HG02642 (cell line): ENCODE measurements around the gene NACC2.

Experiments used
- ATAC-seq: cut with Tn5 transposase; IDR thresholded peaks from one replicate; pipeline ENCODE4 v1.9.1; 2021; ENCODE audit warnings: mild to moderate bottlenecking; ENCODE audit not compliant: unreplicated experiment, poor library complexity

Gene NACC2, protein sequence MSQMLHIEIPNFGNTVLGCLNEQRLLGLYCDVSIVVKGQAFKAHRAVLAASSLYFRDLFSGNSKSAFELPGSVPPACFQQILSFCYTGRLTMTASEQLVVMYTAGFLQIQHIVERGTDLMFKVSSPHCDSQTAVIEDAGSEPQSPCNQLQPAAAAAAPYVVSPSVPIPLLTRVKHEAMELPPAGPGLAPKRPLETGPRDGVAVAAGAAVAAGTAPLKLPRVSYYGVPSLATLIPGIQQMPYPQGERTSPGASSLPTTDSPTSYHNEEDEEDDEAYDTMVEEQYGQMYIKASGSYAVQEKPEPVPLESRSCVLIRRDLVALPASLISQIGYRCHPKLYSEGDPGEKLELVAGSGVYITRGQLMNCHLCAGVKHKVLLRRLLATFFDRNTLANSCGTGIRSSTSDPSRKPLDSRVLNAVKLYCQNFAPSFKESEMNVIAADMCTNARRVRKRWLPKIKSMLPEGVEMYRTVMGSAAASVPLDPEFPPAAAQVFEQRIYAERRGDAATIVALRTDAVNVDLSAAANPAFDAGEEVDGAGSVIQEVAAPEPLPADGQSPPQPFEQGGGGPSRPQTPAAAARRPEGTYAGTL

GRCh38 chr9:136095070-136096058, at the start of gene NACC2:
Gene NACC2 (minus strand): TSS chr9:136095289. CDS start chr9:136050521, 44,768 bp downstream.
- ATAC-seq: no peak

GRCh38 chr9:136144450-136144849, 49.4 kb upstream of the NACC2 start:
- no peak for ATAC-seq

DNA sequence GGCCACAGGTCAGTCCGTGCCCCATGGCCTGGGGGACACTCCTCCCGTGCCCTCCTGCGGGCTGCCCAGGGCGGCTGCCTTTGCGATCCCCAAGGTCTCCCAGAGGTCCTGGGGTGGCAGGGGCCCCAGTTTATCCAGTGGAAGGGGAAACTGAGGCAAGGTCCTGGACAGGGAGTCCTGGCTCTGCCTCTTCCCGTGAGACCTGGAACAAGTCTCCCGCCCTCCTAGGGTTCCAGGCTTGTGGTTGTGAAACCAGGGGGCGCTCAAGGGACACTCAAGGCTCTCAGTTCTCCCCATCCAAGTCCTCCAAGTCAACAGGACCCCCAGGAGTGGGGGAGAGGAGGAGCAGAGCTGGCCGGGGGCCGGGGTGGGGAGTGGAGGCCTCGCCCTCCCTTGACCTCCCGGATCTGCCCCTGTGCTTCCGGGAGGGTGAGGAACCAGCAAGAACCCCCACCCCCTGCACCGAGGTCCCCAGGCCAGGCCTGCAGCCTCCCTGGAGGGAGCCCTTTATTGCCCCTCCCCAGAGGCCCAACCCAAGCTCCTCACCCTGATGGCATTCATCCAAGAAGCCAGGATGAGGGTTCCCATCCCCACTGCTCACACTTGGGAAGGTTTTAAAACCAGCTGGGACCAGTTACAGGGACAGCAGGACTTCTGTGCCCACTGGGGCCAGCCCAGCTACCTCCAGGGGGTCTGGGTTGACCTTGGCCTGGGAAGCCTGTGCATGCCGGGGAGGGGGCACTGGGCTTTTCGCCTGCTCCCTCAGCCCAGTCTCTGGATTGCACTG, 48.3 kb upstream of the NACC2 start:
- no peak for ATAC-seq

DNA sequence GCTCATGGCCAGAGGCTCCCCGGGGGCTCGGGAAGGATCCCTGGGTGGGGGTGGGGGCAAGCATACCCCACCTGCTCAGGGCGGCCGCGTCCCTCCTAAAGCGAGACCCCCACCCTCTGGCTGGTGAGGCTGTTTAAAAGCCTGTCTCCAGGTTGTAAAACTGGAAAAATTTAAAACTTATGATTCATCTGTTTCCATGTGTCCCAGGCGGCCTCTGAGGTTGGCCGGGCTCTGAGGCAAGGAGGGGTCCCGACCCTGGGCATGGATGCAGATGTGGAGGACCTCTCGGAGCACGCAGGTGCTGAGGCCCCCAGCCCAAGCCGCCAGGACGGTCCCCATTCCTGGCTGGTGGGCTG, 47.7 kb upstream of the NACC2 start:
- no peak for ATAC-seq

DNA sequence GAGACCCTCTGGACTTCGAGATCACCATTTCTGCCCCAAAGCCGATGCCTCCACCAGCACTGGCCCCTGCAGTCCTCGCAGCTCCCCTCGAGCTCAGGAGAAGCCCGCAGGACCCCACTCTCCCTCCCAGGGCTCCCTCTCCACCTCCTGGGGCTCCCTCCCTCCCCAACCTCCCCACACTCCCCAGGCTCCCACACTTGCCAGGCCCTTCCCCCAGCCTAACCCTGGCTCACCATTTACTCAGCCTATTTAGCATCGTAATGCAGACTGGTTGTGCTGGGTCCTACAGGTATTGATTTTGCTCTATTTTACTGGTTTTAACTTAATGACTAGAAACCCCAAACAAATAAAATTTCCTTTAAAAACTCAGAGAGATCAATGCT, 47.3 kb upstream of the NACC2 start:
- ATAC-seq: no peak

DNA sequence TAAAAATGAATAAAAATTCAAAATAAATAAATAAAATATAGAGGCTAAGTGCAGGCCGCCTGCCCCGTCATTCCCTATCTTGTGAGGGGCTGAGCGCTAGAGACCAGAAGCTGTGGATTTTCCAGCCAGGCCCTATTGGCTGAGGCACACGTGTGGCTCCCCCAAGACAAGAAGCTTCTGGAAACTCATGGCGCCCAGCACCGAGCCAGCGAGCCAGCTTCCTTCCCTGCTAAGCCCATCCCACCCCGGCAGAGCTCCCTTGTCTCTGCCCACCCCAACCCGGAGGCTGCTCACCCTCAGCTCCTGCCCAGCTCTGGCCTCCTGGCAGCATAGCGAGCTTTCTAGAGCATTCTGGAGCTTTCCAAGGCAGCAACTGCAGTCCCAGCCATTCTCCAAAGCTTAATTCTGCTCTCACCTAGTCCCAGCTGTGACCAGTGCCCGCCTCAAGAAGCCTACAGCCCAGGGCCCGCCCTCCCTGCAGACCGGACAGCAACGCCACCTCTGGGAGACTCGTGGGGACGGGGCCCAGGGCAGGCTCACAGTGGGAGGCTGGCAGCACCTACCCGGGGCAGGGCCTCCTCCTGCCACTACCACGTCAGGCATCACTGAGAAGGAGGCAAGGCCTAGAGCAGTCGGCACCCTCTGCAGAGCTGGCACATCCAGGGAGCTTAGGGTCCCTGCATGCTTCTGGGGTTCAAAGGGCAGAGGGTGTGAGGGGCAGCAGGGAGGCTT, 46.8 kb upstream of the NACC2 start:
- no peak for ATAC-seq

- no peak for ATAC-seq
Measured at GRCh38 chr9:136140966-136141365, 45.9 kb upstream of the NACC2 start.

DNA sequence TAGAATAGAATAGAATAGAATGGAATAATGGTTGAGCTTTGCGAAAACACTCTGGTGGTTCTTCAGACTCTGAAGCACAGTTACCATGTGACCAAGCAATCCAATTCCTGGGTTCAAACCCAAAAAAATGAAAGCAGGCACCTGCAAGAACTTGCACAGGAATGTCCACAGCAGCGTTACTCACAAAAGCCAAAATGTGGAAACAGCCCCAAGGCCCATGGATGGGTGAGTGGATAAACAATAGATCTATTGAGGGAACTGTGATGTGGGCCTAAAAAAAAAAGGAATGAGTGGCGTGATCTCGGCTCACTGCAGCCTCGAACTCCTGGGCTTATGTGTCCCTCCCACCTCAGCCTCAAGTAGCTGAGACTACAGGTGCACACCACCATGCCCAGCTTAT, 45.0 kb upstream of the NACC2 start:
- ATAC-seq: no peak

DNA sequence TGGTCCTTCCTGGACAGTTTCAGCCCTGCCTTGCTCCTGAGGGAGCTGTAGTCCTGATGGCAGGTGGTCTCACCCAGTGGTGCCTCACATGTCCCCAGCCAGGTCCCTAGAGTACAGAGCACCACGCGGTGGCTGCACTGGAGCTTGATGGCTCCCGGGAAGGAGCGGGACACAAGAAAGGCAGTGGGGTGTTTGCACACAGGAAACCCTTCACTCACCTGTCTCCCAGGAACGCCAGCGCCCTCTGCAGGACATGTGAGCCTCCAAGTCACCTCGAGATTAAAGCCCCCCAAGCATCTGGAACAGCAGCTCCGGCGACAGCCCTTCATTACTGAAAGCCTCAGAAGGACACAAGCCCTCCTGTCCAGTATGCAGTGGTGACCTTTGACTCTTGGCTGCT, 43.5 kb upstream of the NACC2 start:
- no peak for ATAC-seq

GRCh38 chr9:136137321-136138265, 42.5 kb upstream of the NACC2 start:
- ATAC-seq: no peak

DNA sequence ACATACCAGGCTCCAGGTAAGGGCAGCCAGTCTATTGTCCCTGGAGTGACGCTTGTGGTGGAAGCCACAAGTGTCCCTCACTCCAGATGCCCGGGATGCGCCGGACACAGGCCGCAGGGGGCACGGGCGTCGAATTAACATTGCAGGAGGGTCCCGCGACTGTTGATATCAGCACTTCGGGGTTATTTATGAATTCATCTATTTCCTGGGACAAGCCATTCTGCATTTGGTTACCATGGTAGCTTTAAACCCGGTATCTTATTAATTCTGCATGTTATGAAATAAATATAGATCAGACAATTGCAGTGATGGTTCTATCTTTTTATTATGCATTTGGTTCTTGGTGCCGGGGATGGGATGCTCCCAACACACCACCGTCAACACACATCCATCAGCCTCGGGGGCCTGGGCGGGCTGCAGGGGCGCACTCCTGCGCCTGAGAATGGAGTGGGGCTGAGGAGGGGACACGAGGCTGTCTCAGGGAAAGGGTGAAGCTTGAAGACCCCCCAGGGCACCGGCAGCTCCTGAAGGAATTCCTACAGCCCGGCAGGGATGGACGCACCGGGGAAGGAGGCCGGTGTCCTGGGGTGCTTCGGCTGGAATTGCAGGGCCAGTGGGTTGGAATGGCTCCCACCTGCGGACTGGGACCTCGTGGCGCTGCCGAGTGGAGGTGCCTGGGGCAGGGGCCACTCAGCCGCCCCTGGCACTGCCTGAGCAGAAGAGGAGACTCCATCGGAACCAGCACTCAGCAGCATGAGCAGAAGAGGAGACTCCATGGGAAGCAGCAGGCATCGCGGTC, 41.2 kb upstream of the NACC2 start:
- ATAC-seq: no peak

DNA sequence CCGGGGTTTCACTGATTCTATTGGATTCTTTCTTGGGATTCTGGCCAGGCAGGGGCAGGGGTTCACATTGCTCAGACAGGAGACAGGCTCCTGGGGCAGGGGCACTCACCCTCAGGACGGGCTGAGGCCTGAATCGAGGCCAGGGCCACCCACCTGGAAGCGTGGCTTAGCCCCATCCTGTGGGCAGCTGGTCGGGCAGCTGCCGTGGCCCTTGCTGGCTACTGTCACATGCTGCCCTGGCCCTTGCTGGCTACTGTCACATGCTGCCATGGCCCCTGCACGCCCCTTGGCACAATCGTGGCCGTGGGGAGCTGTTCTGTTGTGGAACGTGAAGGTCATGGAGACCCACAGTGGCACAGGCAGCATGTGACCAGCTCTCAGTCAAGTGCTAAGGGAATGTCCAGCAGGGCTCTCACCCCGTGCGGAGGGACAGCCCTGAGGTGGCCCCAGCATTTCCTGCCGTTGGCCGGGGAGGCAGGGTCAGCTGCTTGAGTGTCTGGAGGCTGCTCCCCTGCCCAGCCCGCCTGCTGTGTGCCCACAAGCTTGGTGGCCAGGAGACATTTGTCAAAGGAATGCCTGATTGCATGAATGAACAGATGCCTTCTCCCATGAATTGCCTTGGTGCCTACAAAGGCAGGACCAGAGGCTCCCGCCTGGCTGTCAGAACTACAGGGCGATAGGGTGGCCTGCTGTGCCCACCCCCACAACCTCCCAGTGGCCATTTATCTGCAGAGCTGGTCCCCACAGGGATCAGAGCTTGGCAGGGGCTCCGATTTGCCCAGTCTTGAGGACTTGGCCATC, 40.4 kb upstream of the NACC2 start:
- ATAC-seq: no peak

GRCh38 chr9:136133959-136134484, 38.9 kb upstream of the NACC2 start:
- no peak for ATAC-seq

GRCh38 chr9:136133191-136133958, 38.3 kb upstream of the NACC2 start:
- ATAC-seq: no peak

GRCh38 chr9:136132512-136133050, 37.5 kb upstream of the NACC2 start:
- ATAC-seq: no peak
